ENCODE measurements around the gene ATP11A.

Gene ATP11A

GRCh38 chr13:112852392-112852791, 162.6 kb downstream of the ATP11A start:
- H3K4me1 ChIP-seq (ENCODE audit: insufficient read depth, poor library complexity, severe bottlenecking) = no peaks in the 10 kb centered on the region
- H3K36me3 ChIP-seq (ENCODE audit: low read depth) = peaks cover 15% of the 10 kb centered on the region
- ATAC-seq (ENCODE audit: low read depth) (no peak), DNase-seq (ENCODE audit: low spot score) (no peak)
- H3K9me3 ChIP-seq (ENCODE audit: severe bottlenecking) = no peaks in the 10 kb centered on the region
- TF ChIP-seq CTCF (IDR thresholded peaks at IDR 0.05; ENCODE audit: poor library complexity, severe bottlenecking) = no peak
- H3K27me3 ChIP-seq (ENCODE audit: insufficient read depth, poor library complexity, severe bottlenecking) = no peaks in the 10 kb centered on the region
- H3K4me3 ChIP-seq (ENCODE audit: severe bottlenecking) = no peak overlapping the region
- H3K27ac ChIP-seq (ENCODE audit: poor library complexity, severe bottlenecking) = no peak overlapping the region

- Histone ChIP-seq H3K9me3 (ENCODE audit: severe bottlenecking) (no peaks in the 10 kb centered on the region), H3K4me3 (ENCODE audit: severe bottlenecking) (no peak overlapping the region), H3K36me3 (ENCODE audit: low read depth) (peaks cover 17% of the 10 kb centered on the region), H3K27me3 (ENCODE audit: insufficient read depth, poor library complexity, severe bottlenecking) (no peaks in the 10 kb centered on the region), H3K27ac (ENCODE audit: poor library complexity, severe bottlenecking) (no peak overlapping the region), H3K4me1 (ENCODE audit: insufficient read depth, poor library complexity, severe bottlenecking) (no peaks in the 10 kb centered on the region)
- DNase-seq (ENCODE audit: low spot score) (no peak), ATAC-seq (ENCODE audit: low read depth) (no peak)
- no peak for TF ChIP-seq CTCF (IDR thresholded peaks at IDR 0.05; ENCODE audit: poor library complexity, severe bottlenecking)
Measured at GRCh38 chr13:112852808-112853207, 163.0 kb downstream of the ATP11A start.

GRCh38 chr13:112854321-112854720, 164.5 kb downstream of the ATP11A start:
- TF ChIP-seq CTCF (IDR thresholded peaks at IDR 0.05; ENCODE audit: poor library complexity, severe bottlenecking) = no peak
- no peak for ATAC-seq (ENCODE audit: low read depth)
- DNase-seq (ENCODE audit: low spot score) = no peak
- Histone ChIP-seq H3K36me3 (ENCODE audit: low read depth) (peaks cover 17% of the 10 kb centered on the region), H3K4me1 (ENCODE audit: insufficient read depth, poor library complexity, severe bottlenecking) (no peaks in the 10 kb centered on the region), H3K4me3 (ENCODE audit: severe bottlenecking) (no peak overlapping the region), H3K9me3 (ENCODE audit: severe bottlenecking) (no peaks in the 10 kb centered on the region), H3K27me3 (ENCODE audit: insufficient read depth, poor library complexity, severe bottlenecking) (no peaks in the 10 kb centered on the region), H3K27ac (ENCODE audit: poor library complexity, severe bottlenecking) (no peak overlapping the region)

- no peak for TF ChIP-seq CTCF (IDR thresholded peaks at IDR 0.05; ENCODE audit: poor library complexity, severe bottlenecking)
- Histone ChIP-seq H3K4me1 (ENCODE audit: insufficient read depth, poor library complexity, severe bottlenecking) (no peaks in the 10 kb centered on the region), H3K4me3 (ENCODE audit: severe bottlenecking) (no peak overlapping the region), H3K36me3 (ENCODE audit: low read depth) (peaks cover 17% of the 10 kb centered on the region), H3K9me3 (ENCODE audit: severe bottlenecking) (no peaks in the 10 kb centered on the region), H3K27ac (ENCODE audit: poor library complexity, severe bottlenecking) (no peak overlapping the region), H3K27me3 (ENCODE audit: insufficient read depth, poor library complexity, severe bottlenecking) (no peaks in the 10 kb centered on the region)
- DNase-seq (ENCODE audit: low spot score) (no peak), ATAC-seq (ENCODE audit: low read depth) (no peak)
Measured at GRCh38 chr13:112855859-112856258, 166.0 kb downstream of the ATP11A start.

GRCh38 chr13:112857914-112858490, 168.2 kb downstream of the ATP11A start:
- ATAC-seq (ENCODE audit: low read depth) = no peak
- DNase-seq (ENCODE audit: low spot score) = no peak
- no peaks in the 10 kb centered on the region for H3K9me3 ChIP-seq (ENCODE audit: severe bottlenecking)
- H3K36me3 ChIP-seq (ENCODE audit: low read depth) = peaks cover 17% of the 10 kb centered on the region
- TF ChIP-seq CTCF (IDR thresholded peaks at IDR 0.05; ENCODE audit: poor library complexity, severe bottlenecking) = no peak
- H3K4me1 ChIP-seq (ENCODE audit: insufficient read depth, poor library complexity, severe bottlenecking) = no peaks in the 10 kb centered on the region
- H3K27me3 ChIP-seq (ENCODE audit: insufficient read depth, poor library complexity, severe bottlenecking) = no peaks in the 10 kb centered on the region
- H3K27ac ChIP-seq (ENCODE audit: poor library complexity, severe bottlenecking) = no peak overlapping the region
- H3K4me3 ChIP-seq (ENCODE audit: severe bottlenecking) = no peak overlapping the region

Data from RWPE2 (cell line).